GM19035 (cell line): ENCODE measurements around the gene ATP9A.
"Not testable (repeated sequence)": the region's sequence is repeated elsewhere in the genome, so short reads cannot be mapped to it uniquely, and the experiment has no call there.

Source experiments
- ATAC-seq: cut with Tn5 transposase; IDR thresholded peaks from one replicate; pipeline ENCODE4 v1.9.1; 2021; ENCODE audit not compliant: unreplicated experiment

The ATP9A gene

GRCh38 chr20:51731731-51732095 is 36.5 kb downstream of the ATP9A start:
- no peak for ATAC-seq

GRCh38 chr20:51729771-51730170 is 38.4 kb downstream of the ATP9A start:
- ATAC-seq, result no peak

GRCh38 chr20:51728737-51729136 is 39.5 kb downstream of the ATP9A start:
- no peak for ATAC-seq

- ATAC-seq, result no peak
Measured at GRCh38 chr20:51727872-51728271, 40.3 kb downstream of the ATP9A start.

GRCh38 chr20:51725584-51726176 is 42.5 kb downstream of the ATP9A start:
- ATAC-seq, result no peak

GRCh38 chr20:51723026-51723425 is 45.2 kb downstream of the ATP9A start:
- not testable (repeated sequence) for ATAC-seq

GRCh38 chr20:51722246-51722645 is 45.9 kb downstream of the ATP9A start:
- ATAC-seq, result not testable (repeated sequence)

GRCh38 chr20:51720854-51721253 is 47.3 kb downstream of the ATP9A start:
- ATAC-seq, result no peak

GRCh38 chr20:51720384-51720783 is 47.8 kb downstream of the ATP9A start:
- ATAC-seq, result no peak

- no peak for ATAC-seq
Measured at GRCh38 chr20:51715856-51716185, 52.4 kb downstream of the ATP9A start.

GRCh38 chr20:51715163-51715855 is 52.9 kb downstream of the ATP9A start:
- ATAC-seq, result no peak

- ATAC-seq, result no peak
Measured at GRCh38 chr20:51713213-51713598, 55.0 kb downstream of the ATP9A start.

GRCh38 chr20:51712501-51713212 is 55.5 kb downstream of the ATP9A start:
- no peak for ATAC-seq

- ATAC-seq, result no peak
Measured at GRCh38 chr20:51711426-51711825, 56.8 kb downstream of the ATP9A start.

GRCh38 chr20:51710361-51710894 is 57.8 kb downstream of the ATP9A start:
- ATAC-seq, result no peak

- no peak for ATAC-seq
Measured at GRCh38 chr20:51705400-51705799, 62.8 kb downstream of the ATP9A start.

GRCh38 chr20:51703400-51704287 is 64.5 kb downstream of the ATP9A start:
- no peak for ATAC-seq

GRCh38 chr20:51702556-51702955 is 65.6 kb downstream of the ATP9A start:
- no peak for ATAC-seq

- ATAC-seq, result no peak
Measured at GRCh38 chr20:51700809-51701285, 67.3 kb downstream of the ATP9A start.

- ATAC-seq, result no peak
Measured at GRCh38 chr20:51698252-51698651, 69.9 kb downstream of the ATP9A start.
